COR-L47 (cell line): ENCODE measurements around the gene ROGDI.

Experiments
- DNase-seq: peaks from one replicate; lab custom pipeline; 2025; lab: John Stamatoyannopoulos, UW

The ROGDI gene

GRCh38 chr16:4801962-4802658, at the start of gene ROGDI:
ROGDI (minus strand) TSS chr16:4802633; CDS start chr16:4802571, 62 bp downstream.
- DNase-seq: peak; percentile 72

- DNase-seq: no peak
These were observed 47.8 kb upstream of the ROGDI start for GRCh38 chr16:4850211-4850610.

- DNase-seq: no peak
These were observed 45.5 kb upstream of the ROGDI start for GRCh38 chr16:4847774-4848587.

- peak; percentile 97 for DNase-seq
These were observed 44.7 kb upstream of the ROGDI start, which contains the start of the genes GLYR1 and UBN1 for GRCh38 chr16:4846901-4847773. GLYR1 (minus strand) TSS chr16:4847288; CDS start chr16:4847265, 23 bp downstream. UBN1 (plus strand) TSS chr16:4847481; CDS start chr16:4852918, 5,437 bp downstream.

- DNase-seq: peak; percentile 38
These were observed 44.1 kb upstream of the ROGDI start for GRCh38 chr16:4846503-4846900.

GRCh38 chr16:4840984-4841383, 38.6 kb upstream of the ROGDI start:
- DNase-seq: no peak

GRCh38 chr16:4839942-4840341, 37.5 kb upstream of the ROGDI start:
- no peak for DNase-seq

GRCh38 chr16:4837733-4838501, 35.5 kb upstream of the ROGDI start:
- DNase-seq: no peak

GRCh38 chr16:4836727-4837126, 34.3 kb upstream of the ROGDI start:
- DNase-seq: no peak

- no peak for DNase-seq
These were observed 31.2 kb upstream of the ROGDI start for GRCh38 chr16:4833584-4833983.

GRCh38 chr16:4832698-4833343, 30.4 kb upstream of the ROGDI start:
- DNase-seq: no peak

GRCh38 chr16:4831616-4832015, 29.2 kb upstream of the ROGDI start:
- no peak for DNase-seq

GRCh38 chr16:4830408-4830807, 28.0 kb upstream of the ROGDI start:
- no peak for DNase-seq

GRCh38 chr16:4828567-4829321, 26.3 kb upstream of the ROGDI start:
- DNase-seq: no peak

- DNase-seq: no peak
These were observed 24.5 kb upstream of the ROGDI start for GRCh38 chr16:4826980-4827379.

GRCh38 chr16:4826526-4826925, 24.1 kb upstream of the ROGDI start:
- no peak for DNase-seq

GRCh38 chr16:4825196-4825595, 22.8 kb upstream of the ROGDI start:
- no peak for DNase-seq

GRCh38 chr16:4820652-4821051, 18.2 kb upstream of the ROGDI start:
- no peak for DNase-seq

- DNase-seq: no peak
These were observed 12.2 kb upstream of the ROGDI start for GRCh38 chr16:4814542-4815173.

GRCh38 chr16:4814046-4814445, 11.6 kb upstream of the ROGDI start:
- DNase-seq: no peak
